HCT116 (cell line): ENCODE data around the gene THAP8. TPM values are rescaled to one million over a fixed set of nuclear protein-coding genes. Genes with fewer than 3 reads are reported as not detected.

Source experiments
- ATAC-seq: fragments of 200-7000 bp; cut with Tn5 transposase; 2 replicates; pipeline ENCODE4 v1.9.1; 2020; ENCODE audit warnings: mild to moderate bottlenecking, moderate library complexity
- BruUV-seq: library from RNA; stranded (reverse); fragments of 400-500 nt; replicated peaks from 2 replicates; lab custom pipeline; 2021; lab: Mats Ljungman, UMichigan
- CTCF ChIA-PET: fragments of 300-600 bp; sonication (Branson Sonifier 250); formaldehyde crosslinking; loops from one replicate; lab custom pipeline; 2021; ENCODE audit warnings: antibody characterized with exemption; lab: Charles Lee
- POLR2A ChIA-PET: fragments of 300-600, 350-600 bp; sonication (Branson Sonifier 250); formaldehyde crosslinking; loops from one replicate; lab custom pipeline; 2021; ENCODE audit warnings: antibody characterized with exemption; lab: Charles Lee
- RAD21 ChIA-PET, 2 experiments: fragments of 300-600 bp; sonication (Branson Sonifier 250); formaldehyde crosslinking; loops; one replicate each; lab custom pipeline; 2023; ENCODE audit warnings: low total read pairs in 2 of 2; ENCODE audit not compliant: uncharacterized antibody in 2 of 2, unreplicated experiment in 2 of 2, low non-redundant PET in 1 of 2; lab: Charles Lee
- DNase-seq: peaks from one replicate; pipeline ENCODE4 v3.0.0-alpha.2; 2010; ENCODE audit warnings: low read depth, low spot score
- H2AFZ ChIP-seq: fragments of 200-600 bp; shearing (Covaris generic), sonication (generic); 2 replicates; pipeline ENCODE4 v1.6.1; 2017; ENCODE audit warnings: low read depth, mixed run types, mixed read lengths, antibody characterized with exemption, low read length; ENCODE audit not compliant: poor library complexity, severe bottlenecking
- H3K27ac ChIP-seq: 2 replicates; pipeline ENCODE4 v1.5.1; 2012; ENCODE audit warnings: low read depth, low read length
- H3K27me3 ChIP-seq: fragments of 200-600 bp; sonication (generic); 2 replicates; pipeline ENCODE4 v1.6.1; 2016; ENCODE audit warnings: mixed run types, low read length, mixed read lengths; ENCODE audit not compliant: insufficient read depth
- H3K36me3 ChIP-seq, 2 experiments: fragments of 200-500 bp in 1 of 2; fragments of 200-600 bp in 1 of 2; sonication (Bioruptor generic) in 1 of 2; sonication (generic) in 1 of 2; 2 replicates each; pipeline versions ENCODE4 v1.5.1 to v1.6.1; 2014 to 2016; ENCODE audit warnings: low read length in 2 of 2, inconsistent platforms in 1 of 2, mixed read lengths in 1 of 2, mixed run types in 1 of 2; ENCODE audit not compliant: insufficient read depth in 2 of 2, control insufficient read depth in 1 of 2
- H3K4me1 ChIP-seq, 2 experiments: fragments of 200-600 bp in 1 of 2; sonication (generic) in 1 of 2; 2 replicates each; pipeline versions ENCODE4 v1.5.1 to v1.6.1; 2012 to 2017; ENCODE audit warnings: low read length in 2 of 2, inconsistent platforms in 1 of 2, mild to moderate bottlenecking in 1 of 2, mixed read lengths in 1 of 2, mixed run types in 1 of 2, moderate library complexity in 1 of 2; ENCODE audit not compliant: insufficient read depth in 2 of 2, control insufficient read depth in 1 of 2
- H3K4me2 ChIP-seq: fragments of 200-600 bp; sonication (generic); 2 replicates; pipeline ENCODE4 v1.6.1; 2017; ENCODE audit warnings: mixed run types, low read length, mixed read lengths
- H3K4me3 ChIP-seq, 2 experiments: fragments of 200-600 bp in 1 of 2; sonication (generic) in 1 of 2; replicated peaks in 1 of 2; 2 replicates each; pipeline ENCODE4 v1.5.1; 2011 to 2016; ENCODE audit warnings: low read length in 2 of 2, control low read depth in 1 of 2, low read depth in 1 of 2, mild to moderate bottlenecking in 1 of 2, mixed read lengths in 1 of 2, mixed run types in 1 of 2
- H3K79me2 ChIP-seq: fragments of 200-600 bp; sonication (generic); 2 replicates; pipeline ENCODE4 v1.6.1; 2017; ENCODE audit warnings: mild to moderate bottlenecking, mixed run types, low read length, moderate library complexity, mixed read lengths; ENCODE audit not compliant: insufficient read depth
- H3K9ac ChIP-seq: fragments of 200-600 bp; sonication (generic); 2 replicates; pipeline ENCODE4 v1.6.1; 2016; ENCODE audit warnings: low read length, mixed read lengths
- H3K9me2 ChIP-seq: fragments of 200-600 bp; sonication (generic), shearing (Covaris generic); 2 replicates; pipeline ENCODE4 v1.6.1; 2017; ENCODE audit warnings: mixed run types, mild to moderate bottlenecking, moderate library complexity; ENCODE audit not compliant: insufficient read depth
- H3K9me3 ChIP-seq, 2 experiments: fragments of 200-500 bp in 1 of 2; fragments of 200-600 bp in 1 of 2; sonication (Bioruptor generic) in 1 of 2; sonication (generic) in 1 of 2; 2 replicates each; pipeline ENCODE4 v1.6.1; 2014 to 2017; ENCODE audit warnings: low read length in 2 of 2, mixed read lengths in 2 of 2, inconsistent platforms in 1 of 2, low read depth in 1 of 2, mild to moderate bottlenecking in 1 of 2, mixed run types in 1 of 2, moderate library complexity in 1 of 2; ENCODE audit not compliant: control insufficient read depth in 1 of 2, insufficient read depth in 1 of 2
- H4K20me1 ChIP-seq: fragments of 200-600 bp; sonication (generic), shearing (Covaris generic); 2 replicates; pipeline ENCODE4 v1.6.1; 2017; ENCODE audit warnings: mixed run types, mild to moderate bottlenecking, moderate library complexity; ENCODE audit not compliant: insufficient read depth
- ATF3 ChIP-seq: IDR thresholded peaks from 2 replicates; pipeline ENCODE4 v1.6.1; 2012
- CBX3 ChIP-seq: IDR thresholded peaks from 2 replicates; pipeline ENCODE4 v1.6.1; 2012; ENCODE audit warnings: low read depth
- EGR1 ChIP-seq: IDR thresholded peaks from 2 replicates; pipeline ENCODE4 v1.6.1; 2012; ENCODE audit warnings: low read depth
- ELF1 ChIP-seq: IDR thresholded peaks from 2 replicates; pipeline ENCODE4 v1.6.1; 2012; ENCODE audit warnings: low read depth, borderline replicate concordance
- EZH2 ChIP-seq: fragments of 200-600 bp; sonication (generic); IDR thresholded peaks from 2 replicates; pipeline ENCODE4 v1.6.1; 2017; ENCODE audit warnings: antibody characterized with exemption, mixed run types
- EZH2phosphoT487 ChIP-seq: fragments of 200-600 bp; IDR thresholded peaks from 2 replicates; pipeline ENCODE4 v1.6.1; 2018; ENCODE audit warnings: antibody characterized with exemption, borderline replicate concordance
- POLR2AphosphoS5 ChIP-seq: IDR thresholded peaks from 2 replicates; pipeline ENCODE4 v1.6.1; 2011; ENCODE audit warnings: mild to moderate bottlenecking, low read depth, low read length, moderate library complexity
- RAD21 ChIP-seq: IDR thresholded peaks from 2 replicates; pipeline ENCODE4 v1.6.1; 2012; ENCODE audit warnings: low read depth, mild to moderate bottlenecking
- SIN3A ChIP-seq: IDR thresholded peaks from 2 replicates; pipeline ENCODE4 v1.6.1; 2012; ENCODE audit warnings: low read depth
- TCF7L2 ChIP-seq: IDR thresholded peaks from 2 replicates; pipeline ENCODE4 v1.7.0; 2011; ENCODE audit warnings: borderline replicate concordance, inconsistent platforms; ENCODE audit not compliant: insufficient read depth, insufficient read length; ENCODE audit errors: extremely low read depth
- ZNF274 ChIP-seq: fragments of 200-500 bp; sonication (Bioruptor generic); IDR thresholded peaks from 2 replicates; pipeline ENCODE4 v1.6.1; 2014; ENCODE audit warnings: mild to moderate bottlenecking, low read depth, low read length, inconsistent platforms
- intact Hi-C: fragments of 100-400 bp; cut with micrococcal nuclease; formaldehyde crosslinking; loops from 2 replicates; pipeline ENCODE4 v1.10.0; 2022
- total RNA-seq: library from RNA; stranded (reverse); gene quantifications from one replicate; pipeline ENCODE4 v1.2.1, GENCODE V29; 2021; ENCODE audit not compliant: unreplicated experiment
- TF ChIP-seq, protein P1 (sequence below): IDR thresholded peaks from 2 replicates; pipeline ENCODE4 v1.6.1; 2012
- TF ChIP-seq, protein P2 (sequence below), 3 experiments: fragments of 200-600 bp in 1 of 3; sonication (generic) in 1 of 3; IDR thresholded peaks in 2 of 3; conservative IDR thresholded peaks in 1 of 3; 2 replicates each; pipeline ENCODE4 v1.5.1; 2012 to 2017; ENCODE audit warnings: low read depth in 2 of 3, low read length in 2 of 3, antibody characterized with exemption in 1 of 3, borderline replicate concordance in 1 of 3, control low read depth in 1 of 3, mild to moderate bottlenecking in 1 of 3, mixed read lengths in 1 of 3, mixed run types in 1 of 3, moderate library complexity in 1 of 3; ENCODE audit not compliant: insufficient read depth in 1 of 3
- TF ChIP-seq, protein P3 (sequence below): IDR thresholded peaks from 2 replicates; pipeline ENCODE4 v1.6.1; 2012; ENCODE audit warnings: low read depth

Gene THAP8
- total RNA-seq, 1 experiment from 2014 or later, result 1.7 TPM

GRCh38 chr19:35988824-35989223, 65.3 kb downstream of the THAP8 start:
- no TSS peak for BruUV-seq

More at GRCh38 chr19:35988824-35989223, 65.3 kb downstream of the THAP8 start:
- DNase-seq (no peak), ATAC-seq (no peak)
- Histone ChIP-seq H4K20me1 (no peaks in the 10 kb centered on the region), H3K9ac (no peak overlapping the region), H3K27ac (no peak overlapping the region), H3K27me3 (no peaks in the 10 kb centered on the region), H3K36me3 (no peaks in the 10 kb centered on the region), H3K9me3 (no peaks in the 10 kb centered on the region), H2AFZ (no peak overlapping the region), H3K4me2 (no peak overlapping the region), H3K4me3 (no peak overlapping the region), H3K4me1 (peaks cover 9 to 19% of the 10 kb centered on the region in 2 experiments; a peak in 3 of 4 replicates), H3K79me2 (no peaks in the 10 kb centered on the region), H3K9me2 (no peaks in the 10 kb centered on the region)
- intact Hi-C loops, result no loop called here
- ChIA-PET CTCF (no interaction called here), RAD21 (no interaction called here), POLR2A (no interaction called here)
- no peak for TF ChIP-seq ATF3
- no peak for TF ChIP-seq SIN3A
- no peak for TF ChIP-seq EGR1
- TF ChIP-seq TCF7L2, result no peak
- TF ChIP-seq RAD21, result no peak
- TF ChIP-seq, protein P1, sequence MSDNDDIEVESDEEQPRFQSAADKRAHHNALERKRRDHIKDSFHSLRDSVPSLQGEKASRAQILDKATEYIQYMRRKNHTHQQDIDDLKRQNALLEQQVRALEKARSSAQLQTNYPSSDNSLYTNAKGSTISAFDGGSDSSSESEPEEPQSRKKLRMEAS, result no peak
- no peak for TF ChIP-seq ZNF274
- TF ChIP-seq CBX3, result no peak
- TF ChIP-seq, protein P2, sequence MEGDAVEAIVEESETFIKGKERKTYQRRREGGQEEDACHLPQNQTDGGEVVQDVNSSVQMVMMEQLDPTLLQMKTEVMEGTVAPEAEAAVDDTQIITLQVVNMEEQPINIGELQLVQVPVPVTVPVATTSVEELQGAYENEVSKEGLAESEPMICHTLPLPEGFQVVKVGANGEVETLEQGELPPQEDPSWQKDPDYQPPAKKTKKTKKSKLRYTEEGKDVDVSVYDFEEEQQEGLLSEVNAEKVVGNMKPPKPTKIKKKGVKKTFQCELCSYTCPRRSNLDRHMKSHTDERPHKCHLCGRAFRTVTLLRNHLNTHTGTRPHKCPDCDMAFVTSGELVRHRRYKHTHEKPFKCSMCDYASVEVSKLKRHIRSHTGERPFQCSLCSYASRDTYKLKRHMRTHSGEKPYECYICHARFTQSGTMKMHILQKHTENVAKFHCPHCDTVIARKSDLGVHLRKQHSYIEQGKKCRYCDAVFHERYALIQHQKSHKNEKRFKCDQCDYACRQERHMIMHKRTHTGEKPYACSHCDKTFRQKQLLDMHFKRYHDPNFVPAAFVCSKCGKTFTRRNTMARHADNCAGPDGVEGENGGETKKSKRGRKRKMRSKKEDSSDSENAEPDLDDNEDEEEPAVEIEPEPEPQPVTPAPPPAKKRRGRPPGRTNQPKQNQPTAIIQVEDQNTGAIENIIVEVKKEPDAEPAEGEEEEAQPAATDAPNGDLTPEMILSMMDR (IDR thresholded peaks at IDR 0.05 in 2 of 3, conservative IDR thresholded peaks at IDR 0.05 in 1 of 3; ENCODE audit: borderline replicate concordance in 1 of 3, insufficient read depth in 1 of 3, low read depth in 2 of 3, low read length in 2 of 3), result no peak
- no peak for TF ChIP-seq EZH2
- TF ChIP-seq ELF1, result no peak
- TF ChIP-seq EZH2phosphoT487, result no peak
- TF ChIP-seq, protein P3, sequence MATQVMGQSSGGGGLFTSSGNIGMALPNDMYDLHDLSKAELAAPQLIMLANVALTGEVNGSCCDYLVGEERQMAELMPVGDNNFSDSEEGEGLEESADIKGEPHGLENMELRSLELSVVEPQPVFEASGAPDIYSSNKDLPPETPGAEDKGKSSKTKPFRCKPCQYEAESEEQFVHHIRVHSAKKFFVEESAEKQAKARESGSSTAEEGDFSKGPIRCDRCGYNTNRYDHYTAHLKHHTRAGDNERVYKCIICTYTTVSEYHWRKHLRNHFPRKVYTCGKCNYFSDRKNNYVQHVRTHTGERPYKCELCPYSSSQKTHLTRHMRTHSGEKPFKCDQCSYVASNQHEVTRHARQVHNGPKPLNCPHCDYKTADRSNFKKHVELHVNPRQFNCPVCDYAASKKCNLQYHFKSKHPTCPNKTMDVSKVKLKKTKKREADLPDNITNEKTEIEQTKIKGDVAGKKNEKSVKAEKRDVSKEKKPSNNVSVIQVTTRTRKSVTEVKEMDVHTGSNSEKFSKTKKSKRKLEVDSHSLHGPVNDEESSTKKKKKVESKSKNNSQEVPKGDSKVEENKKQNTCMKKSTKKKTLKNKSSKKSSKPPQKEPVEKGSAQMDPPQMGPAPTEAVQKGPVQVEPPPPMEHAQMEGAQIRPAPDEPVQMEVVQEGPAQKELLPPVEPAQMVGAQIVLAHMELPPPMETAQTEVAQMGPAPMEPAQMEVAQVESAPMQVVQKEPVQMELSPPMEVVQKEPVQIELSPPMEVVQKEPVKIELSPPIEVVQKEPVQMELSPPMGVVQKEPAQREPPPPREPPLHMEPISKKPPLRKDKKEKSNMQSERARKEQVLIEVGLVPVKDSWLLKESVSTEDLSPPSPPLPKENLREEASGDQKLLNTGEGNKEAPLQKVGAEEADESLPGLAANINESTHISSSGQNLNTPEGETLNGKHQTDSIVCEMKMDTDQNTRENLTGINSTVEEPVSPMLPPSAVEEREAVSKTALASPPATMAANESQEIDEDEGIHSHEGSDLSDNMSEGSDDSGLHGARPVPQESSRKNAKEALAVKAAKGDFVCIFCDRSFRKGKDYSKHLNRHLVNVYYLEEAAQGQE, result no peak
- TF ChIP-seq POLR2AphosphoS5, result no peak
